Stimulated activated naive CD8-positive, alpha-beta T cell treated with anti-CD3 and anti-CD28 coated beads, Interleukin-15, Interleukin-2, amounts not matched to agents 100 U/mL and 50 U/mL, for 24 hours (primary cell): Measurements from ENCODE around the gene ALDOC.
"Not testable (repeated sequence)": the region's sequence is repeated elsewhere in the genome, so short reads cannot be mapped to it uniquely, and the experiment has no call there.

Experiments used
- ATAC-seq: fragments of 150-1000 bp; cut with Tn5 transposase; one replicate; pipeline ENCODE4 v1.10.0; 2021
- DNase-seq: peaks from one replicate; pipeline ENCODE4 v3.0.0; 2021

The ALDOC gene

GRCh38 chr17:28582513-28582912 lies 5.8 kb upstream of the ALDOC start:
- ATAC-seq (no peak), DNase-seq (no peak)

- no peak for ATAC-seq
Measured at GRCh38 chr17:28580959-28581358, 4.3 kb upstream of the ALDOC start.

GRCh38 chr17:28579526-28579925 lies 2.8 kb upstream of the ALDOC start:
- no peak for DNase-seq
- no peak for ATAC-seq

More at GRCh38 chr17:28580959-28581358, 4.3 kb upstream of the ALDOC start:
- no peak for DNase-seq

GRCh38 chr17:28578246-28579195 lies 1.8 kb upstream of the ALDOC start:
- ATAC-seq (no peak), DNase-seq (no peak)

- ATAC-seq (no peak), DNase-seq (no peak)
Measured at GRCh38 chr17:28577466-28577824, 750 bp upstream of the ALDOC start.

- not testable (repeated sequence) for DNase-seq, ATAC-seq
Measured at GRCh38 chr17:28576016-28576415, 679 bp downstream of the ALDOC start.

DNA sequence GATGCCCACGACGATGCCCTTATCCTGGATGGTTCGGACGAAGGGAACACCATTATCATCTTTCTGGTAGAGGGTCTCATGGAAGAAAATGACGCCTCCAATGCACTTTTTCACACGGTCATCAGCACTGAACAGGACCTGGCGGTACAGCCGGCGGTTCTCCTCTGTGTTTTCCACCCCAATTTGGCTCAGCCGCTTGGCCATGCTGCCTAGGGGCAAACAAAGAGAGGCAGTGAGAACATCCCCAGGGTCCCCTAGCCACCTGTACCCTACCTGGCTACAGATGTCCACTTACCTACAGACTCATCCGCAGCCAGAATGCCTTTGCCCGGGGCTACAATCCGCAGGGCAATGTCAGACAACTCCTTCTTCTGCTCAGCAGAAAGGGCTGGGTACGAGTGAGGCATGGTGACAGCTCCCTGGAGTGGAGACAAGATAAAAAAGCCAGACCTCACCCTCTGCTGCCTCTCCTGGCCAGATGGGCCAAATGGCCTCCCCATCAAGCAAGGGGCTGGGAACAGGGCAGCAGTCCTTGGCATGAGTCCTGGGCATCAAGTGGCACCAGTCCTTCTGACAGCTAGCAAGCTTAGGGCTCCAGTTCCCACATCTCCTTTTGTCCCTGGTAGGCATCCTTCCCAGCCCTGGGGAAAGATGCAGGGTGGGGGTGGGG lies 1.4 kb downstream of the ALDOC start:
- DNase-seq = no peak
- no peak for ATAC-seq

DNA sequence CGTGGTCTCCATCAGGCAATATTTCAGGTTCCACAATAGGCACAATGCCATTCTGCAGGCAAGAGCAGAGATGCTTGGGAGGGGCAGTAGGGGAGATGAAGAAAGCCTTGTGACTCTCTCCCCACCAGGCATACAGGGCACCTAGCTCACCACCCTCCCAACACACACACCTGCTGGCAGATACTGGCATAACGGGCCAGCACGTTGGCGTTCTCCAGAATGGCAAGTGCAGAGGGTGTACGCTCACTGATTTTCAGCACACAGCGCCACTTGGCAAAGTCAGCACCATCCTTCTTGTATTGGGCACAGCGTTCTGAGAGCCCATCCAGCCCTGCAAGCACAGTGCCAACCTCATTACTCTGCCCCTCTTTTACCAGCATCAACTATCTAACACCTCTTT lies 2.2 kb downstream of the ALDOC start:
- ATAC-seq = no peak
- no peak for DNase-seq

DNA sequence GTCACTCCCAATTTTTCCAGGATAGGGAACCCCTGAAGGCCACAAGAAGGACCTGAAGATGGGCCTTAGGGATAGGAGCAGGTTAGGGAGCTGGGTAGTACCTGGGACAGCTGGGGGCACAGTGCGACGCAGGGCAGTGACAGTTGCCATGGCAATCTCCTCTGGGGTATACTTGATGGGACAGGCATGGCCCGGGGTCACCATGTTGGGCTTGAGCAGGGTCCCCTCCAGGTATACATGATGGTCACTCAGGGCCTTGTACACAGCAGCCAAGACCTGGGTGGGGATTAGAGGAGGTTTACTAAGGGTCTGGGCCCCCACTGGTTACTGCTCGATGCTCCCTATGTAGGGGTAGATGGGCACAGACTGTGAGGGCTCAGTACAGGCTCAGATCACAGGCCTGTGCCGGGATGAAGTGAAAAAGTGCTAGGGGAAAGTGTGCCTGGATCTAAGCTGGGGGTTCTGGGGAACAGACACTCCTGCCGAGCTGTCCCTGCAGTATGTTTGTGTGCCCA lies 2.7 kb downstream of the ALDOC start:
- no peak for ATAC-seq
- DNase-seq = no peak

DNA sequence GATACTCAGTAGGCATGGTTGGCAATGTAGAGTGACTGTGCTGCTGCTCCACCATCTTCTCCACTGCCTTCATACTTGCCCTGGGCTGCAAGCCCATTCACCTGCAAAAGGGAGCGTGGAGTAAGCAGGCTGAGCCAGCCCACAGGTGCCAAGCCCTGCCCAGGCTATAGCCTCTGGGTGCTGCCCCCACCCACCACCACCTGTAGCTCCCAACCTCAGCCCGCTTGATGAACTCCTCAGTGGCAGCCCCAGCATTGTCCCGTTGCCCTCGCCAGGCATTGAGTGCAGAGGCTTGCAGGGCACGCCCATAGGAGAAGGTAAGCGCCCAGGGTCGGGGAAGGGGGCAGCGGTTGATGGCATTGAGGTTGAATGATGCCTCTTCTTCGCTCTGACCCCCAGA lies 3.2 kb downstream of the ALDOC start:
- DNase-seq = no peak

DNA sequence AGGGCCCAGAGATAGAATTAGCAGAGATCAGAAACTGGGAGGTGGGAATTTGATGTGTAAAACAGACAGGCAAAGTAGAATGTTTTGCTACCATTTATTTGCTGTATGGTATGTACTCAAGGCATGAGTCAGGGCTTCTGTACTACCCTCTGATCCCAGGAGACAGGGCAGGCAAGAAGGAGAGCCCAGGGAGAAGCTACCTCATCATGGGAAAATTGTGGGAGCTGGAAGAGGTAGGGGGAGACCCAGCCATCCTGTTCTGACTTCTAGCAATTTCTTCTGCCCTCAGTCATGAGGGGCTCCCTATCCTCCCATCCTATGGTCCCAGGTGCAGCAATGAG lies 3.7 kb downstream of the ALDOC start:
- no peak for DNase-seq
- ATAC-seq = no peak

More for the DNA sequence above, 3.2 kb downstream of the ALDOC start:
- ATAC-seq = no peak

DNA sequence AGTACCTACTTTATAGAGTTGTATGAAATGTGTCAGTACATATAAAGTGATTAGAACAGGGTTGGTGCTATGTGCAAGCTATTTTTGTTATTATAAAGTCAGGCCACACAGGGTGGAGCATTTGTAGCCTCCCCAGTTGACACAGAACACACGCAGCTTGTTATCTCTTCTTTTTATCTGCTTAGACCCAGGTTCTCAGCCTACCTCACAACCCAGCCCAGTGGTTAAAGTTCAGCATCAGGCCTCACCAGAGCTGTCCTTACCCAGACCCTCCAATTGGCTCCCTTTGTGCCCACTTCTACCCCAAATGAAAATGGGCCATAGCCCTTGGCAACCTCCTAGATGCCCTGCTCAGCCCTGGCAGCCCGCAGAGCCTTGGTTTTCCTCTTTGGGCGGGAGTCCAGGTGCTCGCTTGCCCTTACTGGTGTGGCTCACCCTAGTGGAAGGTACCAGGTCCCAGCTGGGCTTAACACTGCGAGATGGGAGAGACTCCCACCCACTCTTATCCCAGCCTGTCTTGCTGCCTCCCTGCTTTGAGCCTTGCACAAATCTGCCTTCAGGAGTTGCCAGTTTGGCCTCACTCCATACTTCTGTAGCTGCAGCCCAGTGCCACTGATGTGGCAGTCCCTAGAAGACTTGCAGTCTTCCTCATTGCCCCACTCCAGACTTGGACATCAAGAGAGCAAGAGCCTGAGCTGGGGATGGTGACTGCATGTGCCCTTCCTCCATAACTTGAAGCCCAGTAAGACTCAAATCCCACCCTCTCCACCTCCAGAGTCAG lies 4.2 kb downstream of the ALDOC start:
- DNase-seq (no peak), ATAC-seq (no peak)

DNA sequence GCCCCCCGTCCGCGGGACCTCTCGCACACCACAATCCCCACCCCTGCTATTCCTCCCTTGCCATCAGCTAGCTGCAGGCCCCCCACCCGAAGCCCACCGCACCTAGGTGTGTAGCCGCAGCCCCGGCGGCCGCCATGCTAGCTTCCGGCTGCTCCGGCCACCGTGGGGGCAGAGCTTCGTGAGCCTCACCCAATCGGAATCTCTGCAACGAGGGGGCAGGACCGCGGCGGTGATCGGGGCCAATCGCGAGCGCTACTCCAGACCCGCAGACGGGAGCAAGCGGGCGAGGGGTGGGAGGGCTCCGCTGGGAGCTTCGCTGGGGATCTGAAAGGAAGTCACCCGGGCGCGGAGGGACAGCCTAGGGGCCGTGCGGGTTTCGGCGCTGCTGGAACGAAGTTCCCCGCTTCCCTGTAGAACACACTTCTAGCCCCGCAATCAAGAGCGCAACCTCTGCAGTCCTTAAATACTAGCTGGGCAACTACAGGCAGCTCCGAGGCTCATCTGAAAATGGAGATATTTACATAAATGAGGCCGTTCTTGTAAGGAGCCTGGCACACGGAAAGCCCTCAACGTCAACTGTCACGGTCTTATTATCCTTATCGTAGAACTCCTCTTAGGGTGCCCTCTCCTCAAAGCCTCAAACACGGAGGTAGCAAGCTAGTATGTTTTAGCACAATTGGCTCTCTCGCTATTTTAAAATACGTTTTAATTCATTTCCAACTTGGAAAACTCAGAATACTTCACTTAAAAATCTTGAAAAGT lies 5.2 kb downstream of the ALDOC start, which contains the start of gene PIGS:
Gene PIGS (minus strand): TSS at position 164 of the 762 bp plus-strand sequence. CDS start 28 bp downstream, at position 136.
- peak; percentile 95 for DNase-seq
- peak; percentile 98 for ATAC-seq

DNA sequence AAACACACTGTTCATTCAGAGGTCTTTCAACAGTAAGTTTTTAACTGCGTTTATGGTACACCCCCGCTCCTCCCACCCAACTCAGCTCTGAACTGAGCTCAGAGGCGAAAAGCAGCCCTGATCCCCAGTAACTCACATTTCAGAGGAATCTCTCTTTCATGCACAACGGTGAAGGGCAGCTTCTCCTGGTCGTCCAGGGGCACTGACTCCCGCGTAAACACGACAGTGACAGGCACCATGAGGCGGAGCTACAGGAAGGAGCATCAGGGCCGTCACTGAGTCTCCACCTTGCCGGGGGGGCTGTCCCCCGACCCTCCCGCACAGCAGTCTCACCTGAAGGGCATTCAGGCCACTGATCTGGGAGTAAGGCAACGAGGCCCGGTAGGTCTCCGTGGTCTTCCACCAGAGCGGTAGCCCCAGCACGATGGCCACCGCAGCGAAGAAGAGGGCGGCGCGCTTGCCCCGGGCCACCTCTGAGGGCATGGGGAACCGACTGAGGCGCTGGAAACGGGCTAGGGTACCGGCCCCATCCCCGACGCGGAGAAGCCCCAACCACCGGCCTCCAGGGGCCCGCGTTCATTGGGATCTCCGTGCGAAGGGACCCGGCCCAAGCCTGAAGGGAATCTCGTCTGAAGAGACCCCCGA lies 5.9 kb downstream of the ALDOC start:
- peak; percentile 62 for DNase-seq

GRCh38 chr17:28569446-28569845 lies 7.2 kb downstream of the ALDOC start:
- ATAC-seq = no peak
- no peak for DNase-seq

More for the DNA sequence above, 5.9 kb downstream of the ALDOC start:
- peak; percentile 42 for ATAC-seq

DNA sequence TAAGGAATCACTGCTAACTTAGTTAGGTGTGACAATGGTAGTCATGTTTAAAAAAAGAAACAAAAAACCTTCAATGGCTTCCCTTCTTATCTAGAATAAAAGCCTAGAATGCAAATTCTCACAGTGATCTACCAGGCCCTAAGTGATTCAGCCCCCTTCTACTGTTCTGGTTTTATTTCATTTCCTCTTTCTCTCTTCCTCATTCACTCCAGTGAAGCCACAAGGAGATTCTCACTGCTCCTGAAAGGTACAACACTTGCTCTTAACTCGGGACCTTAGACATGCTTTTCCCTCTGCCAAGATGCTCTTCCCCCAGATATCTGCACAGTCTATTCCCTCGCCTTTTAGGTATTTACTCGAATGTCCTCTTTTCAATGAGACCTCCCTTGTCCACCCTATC lies 9.1 kb downstream of the ALDOC start:
- ATAC-seq (no peak), DNase-seq (no peak)

DNA sequence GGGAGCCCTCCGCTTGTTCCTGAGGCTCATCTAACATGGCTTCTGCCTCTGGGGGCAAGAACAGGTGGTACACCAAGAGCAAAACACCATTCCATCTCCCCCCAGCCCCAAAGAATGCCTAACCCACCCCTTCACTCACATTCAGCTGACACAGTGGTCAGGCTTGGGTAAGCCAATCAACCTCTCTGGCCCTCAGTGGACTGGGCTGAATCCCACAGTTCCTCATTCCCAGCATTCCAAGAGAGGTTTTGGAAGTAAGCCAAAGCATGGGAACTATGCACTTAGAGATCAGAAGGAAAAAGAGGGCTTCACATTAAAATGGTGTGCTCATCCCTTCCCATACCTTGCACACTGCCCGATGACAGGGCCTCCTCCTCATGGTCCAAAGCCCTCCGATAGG lies 13.2 kb downstream of the ALDOC start:
- no peak for ATAC-seq

DNA sequence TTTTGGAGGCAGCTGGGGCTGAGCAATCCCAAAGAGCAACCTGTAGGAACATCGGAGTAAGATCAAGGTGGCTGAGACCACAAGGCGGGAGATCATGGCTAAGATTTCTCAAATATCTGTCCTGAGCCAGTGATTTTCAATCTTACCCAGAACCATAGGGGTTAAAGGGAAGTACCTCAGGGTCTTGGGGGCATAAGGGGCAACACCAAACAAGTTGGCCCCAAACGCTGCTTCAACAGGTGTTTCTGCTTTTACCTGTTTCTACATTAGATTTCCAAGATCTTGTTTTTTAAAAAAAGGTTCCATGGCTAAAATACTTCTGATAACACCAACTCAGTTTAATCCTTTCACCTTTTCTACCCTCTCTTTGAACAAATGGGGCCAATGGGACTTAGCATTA lies 21.7 kb downstream of the ALDOC start:
- no peak for DNase-seq
- ATAC-seq = no peak

More for the DNA sequence above, 13.2 kb downstream of the ALDOC start:
- no peak for DNase-seq

DNA sequence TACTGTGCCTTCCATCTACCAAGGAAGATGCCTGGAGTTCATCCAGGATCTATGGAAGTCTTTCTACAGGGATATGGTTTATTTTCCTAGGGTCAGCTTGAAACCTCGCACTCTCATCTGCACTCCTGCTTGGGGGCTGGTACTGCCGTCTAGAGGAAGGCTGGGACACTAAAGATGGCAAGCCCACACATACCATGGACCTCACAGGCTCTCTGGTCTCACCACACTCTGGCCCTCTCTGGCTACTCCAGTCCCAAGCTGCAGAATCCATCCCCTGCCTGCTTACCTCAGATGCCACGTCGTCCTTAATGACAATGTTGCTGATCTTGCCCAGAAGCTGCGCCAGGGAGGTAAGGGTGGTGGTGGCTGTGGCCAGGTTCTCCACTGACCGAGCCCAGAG lies 22.1 kb downstream of the ALDOC start:
- DNase-seq = no peak
- ATAC-seq = no peak

DNA sequence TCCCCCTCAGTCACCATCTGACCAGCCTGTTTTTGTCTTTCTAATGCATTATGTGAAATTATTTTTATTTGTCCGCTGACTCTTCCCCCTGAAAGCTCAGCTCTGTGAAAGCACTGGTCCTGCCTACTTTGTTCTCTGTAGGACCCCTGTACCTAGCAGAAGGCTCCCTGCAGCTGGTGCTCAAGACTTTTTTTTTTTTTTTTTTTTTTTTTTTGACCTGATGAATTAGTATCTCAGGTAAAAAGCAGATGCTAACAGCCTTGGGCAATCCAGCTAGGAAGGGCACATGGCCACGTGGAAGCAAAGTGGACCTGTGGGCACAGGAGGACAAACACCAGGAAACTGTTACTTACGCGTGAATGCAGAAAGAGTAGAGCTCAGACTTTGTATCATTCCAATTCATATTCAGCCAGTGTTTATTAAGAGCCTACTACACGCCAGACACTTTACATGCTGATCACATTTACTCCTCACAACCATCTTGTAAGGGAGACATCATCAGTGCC lies 23.6 kb downstream of the ALDOC start:
- ATAC-seq (no peak), DNase-seq (no peak)
